Stimulated activated CD4-positive, alpha-beta T cell treated with anti-CD3 and anti-CD28 coated beads, Interleukin-4, amount 100 ng/mL, for 4 hours (primary cell): ENCODE measurements around the gene RPS25.
"Not testable (repeated sequence)": the region's sequence is repeated elsewhere in the genome, so short reads cannot be mapped to it uniquely, and the experiment has no call there.

ENCODE experiments used
- DNase-seq, 2 experiments: peaks; one replicate each; pipeline ENCODE4 v3.0.0-alpha.2; 2020

Gene RPS25

DNA sequence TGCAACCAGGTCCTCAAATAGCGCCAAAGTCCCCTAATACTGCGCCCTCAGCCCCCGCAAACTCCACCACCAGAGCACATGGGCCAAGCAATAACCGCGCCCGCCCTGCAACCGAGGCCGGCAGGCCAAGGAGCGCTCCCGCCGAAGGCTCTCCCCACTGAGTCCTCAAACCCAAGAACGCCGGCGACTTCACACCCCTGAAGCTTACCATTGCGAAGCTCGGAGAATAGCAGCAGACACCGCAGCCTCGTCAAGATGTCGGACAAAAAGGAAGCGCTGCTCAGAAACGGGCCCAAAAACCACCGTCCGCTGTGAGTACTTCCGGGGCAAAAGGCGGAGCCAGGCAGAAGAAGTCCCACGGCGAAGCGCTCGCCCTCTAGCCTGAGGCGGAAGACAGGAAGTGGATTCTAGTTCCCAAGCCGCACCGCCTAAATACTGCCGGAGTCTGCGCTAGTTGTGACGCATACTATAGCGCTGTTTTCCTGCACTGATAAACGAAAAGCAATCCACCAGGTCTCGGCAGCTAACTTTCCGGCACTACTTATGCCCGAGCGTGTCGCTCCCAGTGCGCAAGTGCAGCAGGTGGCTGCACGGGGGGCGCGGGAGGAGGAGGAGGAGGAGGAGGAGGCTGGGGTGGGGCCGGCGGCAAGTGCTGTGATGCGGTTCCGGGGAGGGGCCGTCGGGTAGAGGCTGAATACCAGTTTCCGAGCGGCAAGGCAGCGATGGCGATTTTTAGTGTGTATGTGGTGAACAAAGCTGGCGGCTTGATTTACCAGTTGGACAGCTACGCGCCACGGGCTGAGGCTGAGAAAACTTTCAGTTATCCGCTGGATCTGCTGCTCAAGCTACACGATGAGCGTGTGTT lies at the start of gene RPS25, which contains the start of gene TRAPPC4:
TSS of gene RPS25 (minus strand) at position 270 of the 865 bp plus-strand sequence. CDS start at position 211, 59 bp downstream.
TSS of gene TRAPPC4 (plus strand) at position 693 of the 865 bp plus-strand sequence. CDS start at position 723, 30 bp downstream.
- DNase-seq: peak; percentile 89 to 95

DNA sequence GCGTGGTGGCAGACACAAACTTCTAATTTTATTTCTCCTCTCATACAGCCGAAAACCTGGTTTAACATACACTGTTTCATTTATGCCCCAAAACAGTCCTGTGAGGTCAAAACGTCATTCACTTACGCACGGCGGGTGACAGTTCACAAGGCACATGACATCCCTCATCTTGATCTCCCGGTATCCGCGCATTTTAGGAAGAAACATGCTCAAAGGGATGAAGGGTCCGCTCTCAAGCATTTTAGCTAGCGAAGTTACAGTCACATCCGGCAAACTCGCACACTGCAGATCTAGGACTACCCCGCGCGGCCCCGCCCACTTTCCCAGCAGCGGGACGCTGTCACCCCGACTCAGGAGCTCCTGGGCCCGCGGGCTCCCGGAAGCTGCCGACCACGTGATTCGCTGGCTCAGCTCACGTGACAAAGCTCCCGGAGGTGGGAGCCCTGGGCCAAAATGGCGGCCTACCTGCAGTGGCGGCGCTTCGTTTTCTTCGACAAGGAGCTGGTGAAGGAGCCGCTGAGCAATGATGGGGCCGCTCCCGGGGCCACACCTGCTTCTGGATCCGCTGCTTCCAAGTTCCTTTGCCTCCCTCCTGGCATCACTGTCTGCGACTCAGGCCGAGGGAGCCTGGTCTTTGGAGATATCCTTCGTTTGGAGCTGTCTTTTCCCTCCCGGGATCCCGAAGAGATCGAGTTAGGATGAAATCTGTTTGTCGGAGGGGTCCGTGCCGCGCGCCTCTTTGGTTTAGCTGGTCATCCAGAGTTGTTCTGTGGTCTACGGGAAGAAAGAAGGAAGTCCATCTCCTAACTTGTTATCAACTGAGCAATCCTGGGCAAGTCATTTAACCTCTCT lies 49.5 kb upstream of the RPS25 start, which contains the start of gene VPS11:
TSS of gene VPS11 (plus strand) at position 448 of the 852 bp plus-strand sequence. CDS start at position 454, 6 bp downstream.
- peak; percentile 97 to 98 for DNase-seq

DNA sequence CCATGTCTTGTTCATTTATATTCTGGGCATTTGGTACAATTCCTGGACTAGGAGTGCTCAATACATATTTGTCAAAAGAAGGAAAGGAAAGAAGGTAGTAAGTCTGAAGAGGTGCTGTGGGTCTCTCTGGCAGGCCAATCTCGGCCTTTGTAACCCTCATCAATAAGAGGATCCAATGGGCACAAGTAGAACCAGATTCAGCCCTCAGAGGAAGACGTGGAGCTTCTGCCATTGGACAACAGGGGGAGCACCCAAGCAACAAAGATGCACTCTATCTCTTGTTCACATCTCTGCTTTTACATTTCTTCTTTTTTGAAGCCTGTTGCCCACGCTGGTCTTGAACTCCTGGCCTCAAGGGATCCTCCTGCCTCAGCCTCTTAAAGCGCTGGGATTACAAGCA lies 47.2 kb upstream of the RPS25 start:
- peak in 1 of 2 experiments; percentile 45 for DNase-seq

DNA sequence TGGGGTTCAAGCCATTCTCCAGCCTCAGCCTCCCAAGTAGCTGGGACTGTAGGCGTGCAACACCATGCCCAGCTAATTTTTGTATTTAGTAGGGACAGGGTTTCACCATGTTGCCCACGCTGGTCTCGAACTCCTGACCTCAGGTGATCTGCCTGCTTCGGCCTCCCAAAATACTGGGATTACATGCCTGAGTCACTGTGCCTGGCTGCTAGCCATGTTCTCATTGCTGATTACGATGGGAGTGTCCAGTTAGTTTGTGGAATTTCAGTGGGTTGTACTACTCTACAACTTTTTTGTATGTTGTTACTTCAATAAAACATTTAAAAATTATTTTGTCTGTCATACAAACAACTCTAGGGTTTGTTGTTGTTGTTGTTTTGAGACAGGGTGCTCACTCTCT lies 44.6 kb upstream of the RPS25 start:
- no peak for DNase-seq

DNA sequence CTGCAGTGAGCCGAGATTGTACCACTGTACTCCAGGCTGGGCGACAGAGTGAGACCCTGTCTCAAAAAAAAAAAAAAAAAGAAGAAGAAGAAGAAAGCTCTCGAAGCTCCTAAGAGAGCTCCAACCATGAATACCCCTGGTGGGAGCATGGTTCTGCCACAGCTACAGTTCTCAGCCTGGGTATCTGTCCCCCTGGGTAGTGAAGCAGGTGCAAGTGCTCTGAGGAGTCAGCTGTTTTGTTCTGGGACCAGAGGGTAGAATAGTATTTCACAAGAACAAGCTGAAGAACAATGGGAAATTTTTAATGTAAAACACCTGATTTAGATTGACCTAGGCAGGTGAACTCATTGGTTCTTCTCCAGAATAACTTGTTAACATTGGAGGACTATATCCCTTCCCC lies 43.1 kb upstream of the RPS25 start:
- DNase-seq: no peak

DNA sequence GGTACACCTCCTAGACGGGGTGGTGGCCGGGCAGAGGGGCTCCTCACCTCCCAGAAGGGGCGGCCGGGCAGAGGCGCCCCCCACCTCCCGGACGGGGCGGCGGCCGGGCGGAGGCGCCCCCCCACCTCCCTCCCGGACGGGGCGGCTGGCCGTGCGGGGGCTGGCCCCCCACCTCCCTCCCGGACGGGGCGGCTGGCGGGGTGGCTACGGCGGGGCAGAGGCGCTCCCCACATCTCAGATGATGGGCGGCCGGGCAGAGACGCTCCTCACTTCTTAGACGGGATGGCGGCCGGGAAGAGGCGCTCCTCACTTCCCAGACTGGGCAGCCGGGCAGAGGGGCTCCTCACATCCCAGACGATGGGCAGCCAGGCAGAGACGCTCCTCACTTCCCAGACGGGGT lies 41.0 kb upstream of the RPS25 start:
- not testable (repeated sequence) for DNase-seq

DNA sequence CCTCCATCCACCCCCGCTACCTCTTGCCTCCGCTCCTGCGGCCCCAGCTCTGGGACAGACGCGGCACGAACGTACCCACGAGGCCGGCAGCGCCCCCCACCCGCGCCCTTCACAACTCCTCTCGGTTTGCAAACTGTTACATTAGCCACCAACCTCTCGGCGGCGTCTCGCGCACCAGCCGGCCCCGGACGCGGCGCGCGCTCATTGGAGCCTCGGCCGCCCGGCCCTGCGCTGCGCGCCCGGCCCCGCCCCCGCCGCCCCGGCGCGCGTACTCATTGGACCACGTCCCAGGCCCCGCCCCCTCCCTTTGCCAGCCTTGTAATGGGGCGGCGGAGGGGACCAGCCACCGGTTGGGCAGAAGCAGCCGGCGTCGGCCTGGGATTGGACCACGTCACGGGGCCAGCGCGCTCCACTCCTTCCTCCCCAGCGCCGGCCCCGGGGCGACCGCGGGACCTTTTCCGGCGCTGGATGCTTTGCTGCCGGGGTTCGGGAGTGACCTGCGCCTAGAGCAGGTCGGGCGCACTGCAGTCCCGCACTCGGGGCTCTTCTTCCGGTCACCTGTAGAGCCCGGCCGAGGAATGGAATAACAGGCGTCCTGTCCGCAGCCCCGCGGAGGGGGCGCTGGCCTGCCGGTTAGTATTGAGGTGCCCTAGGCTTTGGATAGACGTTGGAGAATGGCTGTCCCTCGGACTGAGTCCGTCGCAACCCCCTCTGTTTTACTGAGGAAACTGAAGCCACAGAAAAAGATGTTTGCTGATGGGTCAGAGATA lies 39.0 kb upstream of the RPS25 start, which contains the start of gene HYOU1:
TSS of gene HYOU1 (minus strand) at position 206 of the 770 bp plus-strand sequence. CDS start 1,045 bp downstream, outside the sequence.
- DNase-seq: peak; percentile 97 to 99

DNA sequence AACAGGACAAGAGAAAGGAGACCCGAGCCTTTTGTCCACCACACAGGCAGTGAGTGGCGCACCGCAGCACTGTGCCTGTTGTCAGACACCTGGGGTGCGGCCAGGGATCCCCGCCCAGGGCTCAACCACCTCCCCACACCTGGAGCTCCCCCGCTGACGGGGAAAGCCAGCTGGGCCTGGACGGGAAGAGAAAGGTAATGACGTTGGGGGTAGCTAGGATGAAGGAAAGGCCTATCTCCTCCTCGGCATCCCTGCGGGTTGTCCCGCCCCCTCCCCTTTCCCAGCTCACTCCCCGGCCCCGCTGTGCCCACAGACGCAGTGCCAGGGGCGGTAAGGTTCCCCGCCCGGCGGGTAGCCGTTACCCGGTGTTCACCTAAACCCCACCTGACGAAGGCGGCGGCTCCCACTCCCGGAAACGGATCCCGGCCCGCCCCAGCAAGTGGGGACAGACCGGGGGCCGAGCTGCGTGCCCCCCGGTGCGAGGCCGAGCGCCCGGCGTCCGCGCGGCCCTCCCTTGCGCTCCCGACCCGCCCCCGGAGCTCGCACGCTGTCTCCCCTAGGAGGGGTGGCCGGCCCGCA lies 38.4 kb upstream of the RPS25 start:
- DNase-seq: peak; percentile 30 to 33

DNA sequence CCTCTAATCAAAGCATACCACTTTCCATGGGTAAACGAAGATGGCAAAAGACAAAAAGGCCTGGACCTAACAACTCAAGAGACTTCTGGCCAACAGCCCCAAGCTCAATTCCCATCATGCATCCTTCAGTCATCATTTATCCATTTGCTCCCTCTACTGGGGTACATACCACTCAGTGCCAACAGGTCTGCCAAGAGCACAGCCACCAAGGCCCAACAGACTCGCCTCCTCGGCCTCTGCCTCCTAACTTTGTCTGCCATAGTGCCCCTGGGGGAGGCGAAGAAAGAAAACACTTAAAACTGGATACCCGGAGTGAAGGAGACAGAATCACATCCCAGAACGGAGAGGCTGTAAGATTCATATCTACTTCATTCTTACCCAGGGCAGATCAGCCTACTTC lies 37.8 kb upstream of the RPS25 start:
- no peak for DNase-seq

DNA sequence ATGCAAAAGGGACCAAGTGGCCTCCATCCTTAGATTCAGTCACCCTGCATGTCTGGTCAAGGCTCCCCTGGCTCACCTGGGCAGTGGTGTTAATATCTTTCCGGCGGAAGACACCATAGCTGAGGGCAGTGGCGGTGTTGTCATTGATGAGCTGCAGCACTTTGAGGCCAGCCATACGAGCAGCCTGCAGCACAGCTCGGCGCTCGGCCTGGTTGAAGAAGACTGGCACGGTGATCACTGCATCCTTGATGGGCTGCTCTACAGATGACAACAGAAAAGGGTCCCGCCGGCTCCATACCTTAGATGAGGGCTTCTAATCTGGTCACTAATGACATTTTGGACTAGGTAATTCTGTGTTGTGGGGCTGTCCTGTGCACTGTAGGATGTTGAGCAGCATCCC lies 36.3 kb upstream of the RPS25 start:
- DNase-seq: no peak

DNA sequence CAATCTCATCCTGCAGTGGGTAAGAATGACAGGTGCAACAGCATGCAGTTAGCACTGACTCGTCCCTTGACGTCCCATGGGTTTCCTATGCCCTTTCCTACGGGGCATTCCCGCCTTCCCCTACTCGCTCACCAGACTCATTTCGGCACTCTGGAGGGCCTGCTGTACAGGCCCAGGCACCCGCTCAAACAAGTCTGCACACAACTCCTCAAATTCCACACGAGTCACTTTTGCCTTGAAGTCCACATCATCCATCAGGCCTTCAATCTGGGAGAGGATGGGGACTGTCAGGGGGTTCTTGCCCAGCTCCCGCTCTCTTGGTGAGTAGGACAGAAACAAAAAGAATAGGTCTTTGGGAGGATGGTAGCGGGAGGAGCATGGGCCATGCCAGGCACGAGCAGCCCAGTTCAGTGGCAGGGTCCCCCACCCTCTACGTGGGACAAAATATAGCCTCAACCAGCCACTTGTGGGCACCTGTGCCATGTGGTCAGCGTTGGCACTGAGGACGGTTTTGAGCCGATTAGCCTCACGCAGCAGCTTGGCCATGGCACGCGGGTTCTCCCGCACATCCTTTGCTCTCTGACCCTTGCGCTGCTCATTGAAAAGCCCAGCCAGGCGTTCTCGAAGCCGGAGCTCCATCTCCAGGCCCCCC lies 34.1 kb upstream of the RPS25 start:
- DNase-seq: no peak

DNA sequence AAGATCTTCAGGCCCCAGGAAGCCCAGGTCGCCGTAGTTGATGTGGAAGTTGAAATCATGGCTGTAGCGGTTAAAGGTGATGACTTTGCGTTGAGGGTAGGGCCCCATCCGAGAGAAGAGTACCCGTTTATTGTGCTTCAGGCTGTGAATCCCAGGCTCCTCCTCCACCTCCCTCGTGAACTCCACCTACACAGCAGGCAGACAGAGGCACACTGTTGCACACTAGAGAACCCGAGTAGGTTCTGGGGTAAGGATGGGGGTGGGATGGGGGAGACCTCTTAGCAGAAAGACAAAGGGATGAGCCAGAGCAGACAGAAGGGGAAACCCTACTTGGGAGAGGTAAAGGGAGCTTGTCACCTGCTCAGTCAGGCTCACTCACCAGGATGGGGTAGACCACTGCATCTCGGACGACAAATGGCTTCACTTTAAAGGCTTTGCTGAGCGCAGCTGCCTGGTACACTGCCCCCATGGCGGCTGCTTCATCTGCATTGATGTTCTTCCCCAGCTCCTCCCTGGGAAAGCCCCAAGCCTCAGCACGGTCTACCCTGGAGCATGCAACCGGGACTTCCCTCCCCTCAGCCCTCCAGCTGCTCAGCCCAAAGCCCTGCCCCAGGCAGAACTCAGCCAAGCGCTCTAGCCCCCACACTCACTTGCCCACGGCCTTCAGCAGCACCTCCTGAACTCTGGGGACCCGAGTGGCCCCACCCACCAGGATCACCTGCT lies 33.5 kb upstream of the RPS25 start:
- peak; percentile 22 to 28 for DNase-seq

DNA sequence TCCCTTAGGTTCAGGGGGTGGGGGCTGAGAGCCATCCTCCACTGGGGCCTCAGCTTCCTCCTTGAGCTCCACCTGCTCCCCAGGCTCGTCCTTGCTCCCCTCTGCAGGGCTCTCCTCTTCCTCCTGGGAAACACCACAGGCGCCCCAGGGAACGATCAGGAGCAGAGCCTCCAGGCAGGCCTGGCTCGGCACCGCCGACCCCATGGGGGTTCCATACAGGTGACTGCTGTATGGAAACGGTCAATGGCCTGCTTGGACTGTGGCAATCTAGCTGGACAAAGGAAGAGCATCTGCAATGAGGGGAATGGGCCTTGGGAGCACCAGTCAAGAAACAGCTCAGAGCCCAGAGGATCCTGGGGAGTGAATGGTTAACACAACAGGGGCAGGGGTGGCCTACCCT lies 30.9 kb upstream of the RPS25 start:
- DNase-seq: no peak

DNA sequence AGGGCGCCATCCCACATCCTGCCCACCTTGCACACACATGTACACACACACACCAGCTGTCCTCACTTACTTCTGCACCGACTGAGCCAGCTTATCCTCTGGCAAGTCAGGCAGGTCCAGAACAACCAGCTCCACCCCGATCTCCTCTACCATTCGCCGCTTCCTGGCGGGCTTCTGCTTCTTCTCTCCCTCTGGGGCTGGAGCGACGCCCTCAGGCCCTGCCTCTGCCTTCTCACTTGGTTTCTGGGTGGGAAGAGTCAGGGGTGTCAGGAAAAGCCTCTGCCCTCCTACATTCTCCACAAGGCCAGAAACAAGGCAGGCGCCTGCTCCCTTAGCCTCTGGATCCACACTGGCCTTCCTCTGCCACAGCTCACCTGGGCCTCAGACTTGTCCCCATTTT lies 30.5 kb upstream of the RPS25 start:
- DNase-seq: no peak

DNA sequence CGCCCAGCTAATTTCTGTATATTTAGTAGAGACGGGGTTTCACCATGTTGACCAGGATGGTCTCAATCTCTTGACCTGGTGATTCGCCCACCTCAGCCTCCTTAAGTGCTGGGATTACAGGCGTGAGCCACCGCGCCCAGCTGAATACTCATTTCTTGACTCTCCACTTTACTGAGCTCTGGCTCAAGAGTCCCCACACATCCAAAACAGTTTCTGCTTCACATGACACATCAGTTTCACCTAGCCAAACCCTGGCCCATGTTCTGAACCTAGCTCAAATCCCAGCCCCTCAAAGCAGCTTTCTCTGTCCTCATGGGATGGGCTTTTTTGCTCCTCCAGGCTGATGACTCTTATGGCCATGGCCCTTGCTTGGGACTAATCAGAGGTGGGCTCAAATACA lies 29.1 kb upstream of the RPS25 start:
- DNase-seq: no peak

DNA sequence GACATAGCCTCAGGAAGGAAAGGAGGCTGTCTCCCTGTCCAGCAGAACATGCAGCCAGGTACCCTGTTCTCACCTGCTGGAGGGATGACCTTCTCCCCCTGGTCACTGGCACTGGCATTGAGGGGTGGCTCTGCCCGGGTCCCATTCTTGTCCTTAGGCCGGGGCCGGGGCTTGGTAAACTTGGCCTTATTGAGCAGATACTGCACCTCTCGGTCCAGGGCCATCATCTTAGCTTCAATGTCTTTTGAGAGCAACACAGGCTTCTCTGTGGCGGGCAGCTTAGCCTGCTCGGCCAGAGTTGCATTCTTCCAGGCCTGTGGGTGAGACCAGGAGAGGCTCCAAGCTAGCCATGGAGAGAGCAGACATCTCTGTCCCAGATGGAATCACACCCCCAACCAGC lies 28.3 kb upstream of the RPS25 start:
- DNase-seq: no peak

DNA sequence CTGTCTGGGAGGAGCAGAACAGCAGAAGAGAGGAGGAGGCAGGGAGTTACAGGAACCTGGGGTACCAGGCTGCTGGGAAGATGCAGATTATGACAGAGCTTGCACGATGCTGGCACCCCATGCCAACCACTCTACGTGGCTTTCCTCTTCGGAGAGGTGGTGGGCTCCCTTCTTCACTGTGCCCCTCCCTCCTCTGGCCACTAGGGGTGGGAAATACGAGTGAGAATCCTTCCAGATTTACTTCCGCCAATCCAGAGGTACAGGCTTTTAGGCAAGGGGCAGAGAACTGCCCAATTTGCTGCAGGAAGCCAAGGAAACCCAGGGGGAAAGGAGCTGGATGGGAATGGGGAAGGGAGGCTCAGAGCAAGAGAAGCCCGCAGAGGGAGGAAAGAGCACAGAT lies 26.6 kb upstream of the RPS25 start:
- DNase-seq: no peak

DNA sequence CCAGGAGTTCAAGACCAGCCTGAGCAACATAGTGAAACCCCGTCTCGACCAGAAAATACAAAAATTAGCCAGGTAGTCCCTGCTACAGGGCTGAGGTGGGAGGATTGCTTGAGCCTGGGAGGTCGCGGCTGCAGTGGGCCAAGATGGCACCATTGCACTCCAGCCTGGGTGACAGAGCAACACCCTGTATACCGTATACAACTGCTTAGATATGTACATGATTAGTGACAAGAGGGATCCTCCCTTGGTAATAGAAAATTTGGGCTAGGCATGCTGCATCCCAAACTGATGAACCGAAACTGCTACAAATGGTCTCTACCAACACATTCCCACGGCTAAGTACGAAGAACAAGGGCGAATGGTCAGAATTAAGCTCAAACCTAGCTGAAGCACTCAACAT lies 24.8 kb upstream of the RPS25 start:
- DNase-seq: no peak

DNA sequence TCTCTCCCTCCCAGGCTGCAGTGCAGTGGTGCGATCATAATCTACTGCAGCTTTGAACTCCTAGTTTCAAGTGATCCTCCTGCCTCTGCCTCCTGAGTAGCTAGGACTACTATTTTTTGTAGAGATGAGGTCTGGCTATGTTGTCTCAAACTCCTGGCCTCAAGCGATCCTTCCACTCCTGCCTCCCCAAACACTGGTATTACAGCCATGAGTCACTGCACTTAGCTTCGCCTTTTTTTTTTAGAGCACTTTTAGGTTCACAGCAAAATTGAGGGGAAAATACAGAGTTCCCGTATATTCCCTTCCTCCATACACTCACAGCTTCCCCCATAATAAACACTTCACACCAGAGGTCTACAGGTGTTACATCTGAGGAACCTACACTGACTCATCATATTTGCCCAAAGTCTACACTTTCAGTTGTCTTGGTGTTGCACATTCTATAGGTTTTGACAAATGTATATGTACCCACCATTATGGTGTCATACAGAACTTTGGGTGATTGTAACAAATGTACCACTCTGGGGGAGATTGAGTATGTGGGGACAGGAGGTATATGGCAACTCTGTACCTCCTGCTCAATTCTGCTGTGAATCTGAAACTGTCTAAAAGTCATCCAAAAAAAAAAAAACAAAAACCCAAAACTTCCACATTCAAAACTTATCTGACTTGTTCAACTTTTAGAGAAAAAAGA lies 23.8 kb upstream of the RPS25 start:
- DNase-seq: no peak

DNA sequence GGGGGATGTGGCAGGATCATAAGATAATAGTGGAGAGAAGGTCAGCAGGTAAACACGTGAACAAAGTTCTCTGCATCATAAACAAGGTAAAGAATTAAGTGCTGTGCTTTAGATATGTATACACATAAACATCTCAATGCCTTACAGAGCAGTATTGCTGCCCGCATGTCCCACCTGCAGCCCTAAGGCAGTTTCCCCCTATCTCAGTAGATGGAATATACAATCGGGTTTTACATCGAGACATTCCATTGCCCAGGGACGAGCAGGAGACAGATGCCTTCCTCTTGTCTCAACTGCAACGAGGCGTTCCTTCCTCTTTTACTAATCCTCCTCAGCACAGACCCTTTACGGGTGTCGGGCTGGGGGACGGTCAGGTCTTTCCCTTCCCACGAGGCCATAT lies 21.3 kb upstream of the RPS25 start:
- not testable (repeated sequence) for DNase-seq
